ENCODE measurements around the gene ABCC1.
"Not testable (repeated sequence)": the region's sequence is repeated elsewhere in the genome, so short reads cannot be mapped to it uniquely, and the experiment has no call there.

The ABCC1 gene

GRCh38 chr16:15970743-15971439, 21.5 kb downstream of the ABCC1 start:
- DNase-seq = no peak

GRCh38 chr16:15971440-15971815, 22.0 kb downstream of the ABCC1 start:
- DNase-seq = no peak

GRCh38 chr16:15972046-15972868, 22.8 kb downstream of the ABCC1 start:
- peak; percentile 31 for DNase-seq

- DNase-seq = no peak
Measured at GRCh38 chr16:15973421-15973820, 24.0 kb downstream of the ABCC1 start.

DNA sequence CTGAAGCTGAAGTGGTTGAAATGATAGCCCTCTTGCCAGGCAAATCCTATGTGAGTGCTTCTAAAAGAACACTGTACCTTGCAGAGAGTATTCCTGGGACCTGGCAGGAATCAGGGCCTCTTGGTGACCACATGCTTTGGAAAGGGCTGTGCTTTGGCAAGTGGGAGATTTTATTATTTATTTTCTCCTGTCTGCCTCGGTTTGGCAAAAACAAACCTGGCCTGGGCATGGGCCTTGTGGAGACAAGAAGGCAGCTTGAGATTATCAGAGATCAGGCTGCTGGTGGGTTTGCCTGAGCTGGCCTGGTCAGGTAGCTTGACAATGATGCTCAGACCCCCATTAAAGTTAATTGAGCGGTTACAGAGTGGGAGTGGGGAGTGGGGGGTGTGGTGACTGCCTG, 24.6 kb downstream of the ABCC1 start:
- no peak for DNase-seq

- no peak for DNase-seq
Measured at GRCh38 chr16:15975172-15975571, 25.8 kb downstream of the ABCC1 start.

DNA sequence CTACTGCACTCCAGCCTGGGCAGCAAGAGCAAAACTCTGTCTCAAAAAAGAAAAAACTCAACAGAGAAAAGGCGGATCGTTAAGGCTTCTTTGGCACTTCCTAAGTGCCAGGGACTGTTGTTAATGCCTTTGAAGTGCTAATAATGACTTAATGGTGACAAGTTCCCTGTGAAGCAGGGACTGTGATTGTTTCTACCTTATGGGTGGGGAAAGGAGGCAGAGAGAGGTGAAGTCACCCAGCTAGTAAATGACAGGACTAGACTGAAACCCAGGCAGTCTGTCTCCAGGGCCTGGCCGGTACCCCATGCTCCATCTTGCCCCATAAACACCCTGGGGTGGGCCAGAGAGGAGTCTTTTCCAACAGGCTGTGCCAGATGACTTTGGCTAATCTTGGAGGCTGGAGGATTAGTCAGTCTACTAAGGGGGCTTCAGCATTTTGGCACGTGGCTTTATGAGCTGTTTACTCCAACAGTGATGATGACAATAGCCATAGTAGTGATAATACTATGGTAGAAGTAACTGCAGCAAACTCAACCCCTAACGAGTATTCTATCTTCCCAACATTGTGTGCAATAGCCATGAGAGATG, 26.9 kb downstream of the ABCC1 start:
- no peak for DNase-seq

- peak; percentile 51 for DNase-seq
Measured at GRCh38 chr16:15976929-15977637, 27.7 kb downstream of the ABCC1 start.

DNA sequence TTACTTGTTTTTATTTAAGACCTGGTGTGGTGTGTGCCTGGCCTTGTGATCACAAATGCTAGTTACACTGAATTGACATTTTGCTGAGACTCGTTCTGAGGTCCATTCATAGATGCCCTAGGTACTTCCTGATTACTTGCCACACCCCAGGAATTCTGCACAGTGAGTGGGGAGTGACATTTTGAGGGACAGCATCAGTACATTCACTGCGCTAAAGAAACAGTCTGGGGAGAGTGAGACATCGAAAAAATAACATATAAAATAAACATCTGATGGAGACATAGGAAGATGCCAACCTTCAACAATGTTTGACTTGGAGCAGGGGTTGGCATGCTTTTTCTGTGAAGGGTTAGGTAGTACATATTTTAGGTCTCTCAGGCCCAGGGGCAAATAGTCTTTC, 30.4 kb downstream of the ABCC1 start:
- no peak for DNase-seq

- DNase-seq = no peak
Measured at GRCh38 chr16:15980329-15980728, 30.9 kb downstream of the ABCC1 start.

- DNase-seq = no peak
Measured at GRCh38 chr16:15981382-15981781, 32.0 kb downstream of the ABCC1 start.

DNA sequence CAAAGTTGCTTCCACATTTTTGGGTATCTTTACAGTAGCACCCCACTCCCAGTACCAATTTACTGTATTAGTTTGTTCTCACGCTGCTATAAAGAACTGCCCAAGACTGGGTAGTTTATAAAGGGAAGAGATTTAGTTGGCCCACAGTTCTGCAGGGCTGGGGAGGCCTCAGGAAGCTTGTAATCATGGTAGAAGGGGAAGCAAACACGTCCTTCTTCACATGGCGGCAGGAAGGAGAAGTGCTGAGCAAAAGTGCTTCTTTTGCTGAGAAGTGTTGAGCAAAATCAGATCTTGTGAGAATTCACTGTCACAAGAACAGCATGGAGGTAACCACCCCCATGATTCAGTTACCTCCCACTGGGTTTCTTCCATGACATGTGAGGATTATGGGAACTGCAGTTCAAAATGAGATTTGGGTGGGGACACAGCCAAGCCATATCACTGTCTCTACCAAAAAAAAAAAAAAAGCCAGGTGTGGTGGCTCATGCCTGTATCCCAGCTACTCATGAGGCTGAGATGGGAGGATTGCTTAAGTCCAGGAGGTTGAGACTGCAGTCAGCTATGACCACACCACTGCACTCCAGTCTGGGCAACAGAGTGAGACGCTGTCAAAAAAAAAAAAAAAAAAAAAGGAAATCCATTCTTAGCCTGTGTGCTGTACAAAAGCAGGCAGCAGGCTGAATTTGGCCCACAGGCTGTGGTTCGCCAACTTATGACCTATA, 32.9 kb downstream of the ABCC1 start:
- DNase-seq = not testable (repeated sequence)

DNA sequence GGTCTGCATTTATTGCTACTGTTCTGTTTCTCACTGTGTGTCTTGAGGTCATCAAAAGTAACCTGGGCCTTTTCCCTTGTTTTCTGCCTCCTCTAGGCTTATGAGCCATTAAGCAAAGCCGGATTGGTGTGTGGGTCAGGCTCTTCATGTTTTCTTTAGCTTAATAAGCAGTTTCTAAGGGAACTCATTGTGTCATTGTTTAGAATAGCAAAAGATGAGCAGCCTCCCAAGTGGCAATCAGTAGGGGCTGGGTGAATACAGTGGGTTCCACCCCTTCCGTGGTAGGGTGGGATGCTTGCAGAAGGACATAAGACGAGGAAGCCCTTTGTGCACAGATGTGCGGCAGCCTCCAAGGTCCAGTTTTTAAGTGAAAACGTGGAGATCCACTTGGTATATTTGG, 34.5 kb downstream of the ABCC1 start:
- no peak for DNase-seq

GRCh38 chr16:15985144-15985543, 35.7 kb downstream of the ABCC1 start:
- DNase-seq = no peak

GRCh38 chr16:15986261-15986660, 36.8 kb downstream of the ABCC1 start:
- no peak for DNase-seq

GRCh38 chr16:15988268-15989013, 39.0 kb downstream of the ABCC1 start:
- DNase-seq = no peak

DNA sequence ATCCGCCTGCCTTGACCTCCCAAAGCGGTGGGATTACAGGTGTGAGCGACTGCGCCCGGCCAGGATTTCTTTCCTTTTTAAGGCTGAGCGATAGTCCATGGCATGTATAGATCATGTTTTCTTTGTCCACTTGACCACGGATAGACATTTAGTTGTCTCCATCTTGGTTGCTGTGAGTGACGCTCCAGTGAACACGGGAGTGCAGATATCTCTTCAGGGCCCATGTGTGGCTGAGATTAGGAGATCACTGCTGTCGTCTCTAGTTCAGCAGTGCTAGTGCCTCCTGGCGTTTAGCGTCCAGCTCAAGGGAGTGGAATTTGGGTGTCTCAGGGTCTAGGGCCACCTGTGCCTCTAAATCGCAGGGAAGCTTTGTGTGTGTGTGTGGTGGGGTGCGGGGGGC, 41.5 kb downstream of the ABCC1 start:
- no peak for DNase-seq

- DNase-seq = no peak
Measured at GRCh38 chr16:15993128-15993527, 43.7 kb downstream of the ABCC1 start.

DNA sequence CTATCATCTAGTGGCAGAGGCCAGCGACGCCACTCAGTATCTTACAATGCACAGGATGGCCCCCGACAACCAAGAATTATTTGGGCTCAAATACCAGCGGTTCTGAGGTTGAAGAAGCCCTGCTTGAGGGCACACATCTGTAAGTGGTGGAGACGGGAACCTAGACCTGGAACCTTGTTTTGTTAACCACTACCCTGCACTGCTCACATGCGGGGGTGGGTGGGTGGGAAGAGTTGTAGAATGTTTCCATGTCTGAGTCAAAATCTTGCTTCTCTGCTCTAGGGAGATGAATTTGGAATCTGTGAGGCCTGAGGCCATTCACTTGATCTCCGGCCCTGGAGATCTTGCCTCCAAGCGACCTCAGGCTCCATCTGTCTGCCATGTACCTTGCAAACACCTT, 44.1 kb downstream of the ABCC1 start:
- no peak for DNase-seq

DNA sequence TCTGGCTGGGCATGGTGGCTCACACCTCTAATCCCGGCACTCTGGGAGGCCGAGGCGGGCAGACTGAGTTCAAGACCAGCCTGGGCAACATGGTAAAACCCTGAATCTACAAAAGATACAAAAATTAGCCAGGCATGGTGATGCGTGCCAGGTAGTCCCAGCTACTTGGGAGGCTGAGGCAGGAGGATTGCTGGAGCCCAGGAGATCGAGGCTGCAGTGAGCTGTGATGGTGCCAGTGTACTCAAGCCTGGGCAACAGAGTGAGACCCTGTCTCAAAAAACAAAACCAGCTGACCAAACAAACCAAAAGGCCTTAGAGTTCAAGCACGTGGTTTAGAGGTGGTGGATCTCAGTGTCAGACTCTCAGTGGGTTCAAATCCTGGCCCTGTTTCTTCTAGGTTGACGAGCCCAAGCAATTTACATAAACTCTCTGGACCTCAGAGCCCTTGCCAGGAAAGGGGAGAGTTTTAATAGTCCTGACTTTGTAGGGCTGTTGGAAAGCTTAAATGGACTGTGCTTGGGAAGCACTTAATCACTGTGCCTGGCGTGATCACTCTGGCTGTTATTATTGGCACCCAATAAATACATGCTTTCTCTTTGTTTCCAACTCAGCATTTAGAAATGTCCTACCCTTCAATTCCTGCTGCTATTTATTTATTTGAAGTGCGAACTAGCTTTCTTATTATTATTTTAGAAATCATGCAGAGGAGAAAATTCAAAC, 44.7 kb downstream of the ABCC1 start:
- DNase-seq = no peak

- DNase-seq = peak; percentile 59
Measured at GRCh38 chr16:15996432-15997109, 47.2 kb downstream of the ABCC1 start.

All from fibroblast of skin of right quadriceps (primary cell).